Epithelial cell of proximal tubule (primary cell): Measurements from ENCODE around the gene PSMD13. TPM values are rescaled to one million over a fixed set of nuclear protein-coding genes. Genes with fewer than 3 reads are reported as not detected.

Experiments
- DNase-seq: peaks from one replicate; pipeline ENCODE4 v3.0.0-alpha.2; 2011; ENCODE audit warnings: low read depth
- H3K4me3 ChIP-seq: 2 replicates; pipeline ENCODE4 v1.5.1; 2011; ENCODE audit warnings: low read depth, mild to moderate bottlenecking, low read length
- CTCF ChIP-seq: conservative IDR thresholded peaks from 2 replicates; pipeline ENCODE4 v1.5.1; 2012; ENCODE audit warnings: low read depth, mild to moderate bottlenecking, low read length
- total RNA-seq: library from RNA; depleted of rRNA; stranded (reverse); fragments of >200 nt; gene quantifications from 2 replicates; pipeline ENCODE4 v1.2.3, GENCODE V29; 2015

The PSMD13 gene
- total RNA-seq, 1 donor from 2014 or later, result 222 TPM

DNA sequence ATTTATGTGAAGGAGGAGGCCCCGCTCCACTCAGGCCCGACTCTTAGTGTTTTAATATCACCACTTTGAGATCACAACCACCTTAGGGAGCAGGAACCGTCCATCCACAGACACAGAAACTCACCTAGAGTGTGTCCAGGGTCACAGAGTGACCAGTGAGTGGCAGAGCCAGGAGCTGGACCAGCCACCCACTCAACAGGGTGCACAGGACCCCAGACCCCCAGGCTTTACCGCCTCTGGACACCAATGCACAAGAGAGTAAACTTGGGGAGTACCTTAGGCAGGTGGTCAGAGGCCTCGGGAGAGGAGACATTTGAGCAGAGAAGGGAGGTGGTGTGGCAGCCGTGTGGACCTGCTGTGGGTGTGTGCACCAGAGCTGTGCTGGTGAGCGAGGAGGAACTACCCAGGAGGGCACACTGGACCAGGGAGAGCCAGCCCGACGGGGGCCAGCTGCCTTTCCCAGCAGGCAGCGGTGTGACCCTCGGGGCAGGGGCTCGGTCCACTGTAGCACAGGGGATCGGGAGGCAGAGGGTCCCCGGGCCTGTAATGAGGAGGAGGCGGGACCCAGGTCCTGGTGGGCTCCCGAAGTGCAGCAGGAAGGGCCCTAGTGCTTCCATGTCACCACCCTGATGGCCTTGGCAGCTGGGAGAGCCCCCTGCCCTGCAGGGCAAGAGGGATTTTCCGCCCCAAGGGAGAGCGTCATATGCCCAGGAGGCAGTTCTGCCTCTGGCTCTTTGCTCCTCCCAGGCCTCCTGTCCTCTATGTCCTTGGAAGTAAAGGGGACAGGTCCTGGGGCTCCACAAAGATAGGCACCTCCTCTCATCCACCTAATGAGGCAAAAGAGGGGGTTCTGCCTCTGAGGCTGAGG is 33.9 kb downstream of the PSMD13 start:
- no peak for DNase-seq
- no peak overlapping the region for H3K4me3 ChIP-seq
- no peak for TF ChIP-seq CTCF

- no peak for TF ChIP-seq CTCF
- no peak for DNase-seq
- no peak overlapping the region for H3K4me3 ChIP-seq
These were observed 34.5 kb downstream of the PSMD13 start for GRCh38 chr11:271319-271715.

GRCh38 chr11:272195-272930 is 35.6 kb downstream of the PSMD13 start:
- no peak for TF ChIP-seq CTCF
- DNase-seq, result no peak
- H3K4me3 ChIP-seq, result no peak overlapping the region

- DNase-seq, result no peak
- H3K4me3 ChIP-seq, result no peak overlapping the region
- no peak for TF ChIP-seq CTCF
These were observed 36.1 kb downstream of the PSMD13 start for GRCh38 chr11:272931-273198.

DNA sequence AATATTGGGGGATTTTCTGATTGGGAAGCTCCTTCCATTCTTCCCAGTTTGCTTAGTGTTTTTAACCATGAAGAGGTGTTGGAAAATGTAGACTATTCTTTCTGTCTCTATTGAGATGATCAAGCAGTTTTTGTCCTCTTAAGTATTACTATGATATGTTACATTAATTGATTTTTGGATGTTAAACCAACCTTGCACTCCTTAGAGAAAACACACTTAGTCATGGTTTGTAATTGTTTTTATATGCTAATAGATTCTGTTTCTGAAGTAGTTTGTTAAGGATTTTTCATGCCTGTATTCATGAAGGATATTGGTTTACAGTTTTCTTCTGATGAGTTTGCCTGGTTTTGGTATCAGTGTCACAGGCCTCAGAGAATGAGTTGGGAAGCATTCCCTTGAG is 39.4 kb downstream of the PSMD13 start:
- no peak for DNase-seq
- H3K4me3 ChIP-seq, result no peak overlapping the region
- no peak for TF ChIP-seq CTCF

DNA sequence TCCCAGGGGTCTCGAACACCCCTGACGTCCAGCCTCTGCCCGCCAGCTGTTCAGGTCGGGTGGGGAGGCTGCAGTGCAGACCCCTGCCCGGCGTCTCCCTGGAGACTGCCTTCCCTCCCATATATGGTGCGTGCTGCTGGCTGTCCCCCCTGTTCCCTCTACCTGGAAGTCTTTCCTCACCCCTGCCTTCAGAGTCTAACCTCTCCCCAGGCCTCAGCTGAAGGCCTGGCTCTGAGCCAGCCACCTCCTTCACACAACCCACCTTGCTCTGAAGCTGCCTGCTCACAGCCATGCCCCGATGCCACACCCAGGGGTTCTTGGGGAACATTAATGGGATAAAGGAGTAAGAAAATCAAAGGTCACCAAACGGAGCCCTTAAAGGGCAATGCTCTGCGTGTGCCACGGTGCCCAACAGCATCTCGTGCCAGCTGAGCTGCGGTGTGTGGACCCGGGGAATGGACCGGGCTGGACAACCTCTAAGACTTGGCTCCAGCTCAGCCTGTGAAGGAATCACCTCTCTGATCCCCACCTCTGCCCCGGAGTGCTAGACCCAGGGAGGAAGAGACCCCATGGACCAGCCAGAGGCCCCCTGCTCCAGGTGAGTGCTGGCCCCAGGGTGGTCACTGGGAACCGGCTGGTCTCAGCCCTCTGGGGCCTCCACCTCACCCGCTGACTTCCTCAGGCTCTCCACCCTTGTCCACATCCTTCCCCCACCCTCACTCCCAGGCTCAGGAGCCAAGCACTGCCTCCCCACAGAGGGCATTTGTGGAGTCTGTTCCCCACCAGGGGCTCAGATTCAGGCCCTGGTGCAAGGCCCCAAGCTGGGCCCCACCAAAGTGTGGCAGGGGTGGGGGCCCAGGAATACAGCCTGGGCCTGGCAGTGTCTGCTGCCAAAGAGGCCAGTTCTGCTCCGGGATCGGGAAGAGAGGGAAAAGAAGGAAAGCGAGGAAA is 41.5 kb downstream of the PSMD13 start, which contains the start of gene NLRP6:
NLRP6 (plus strand) TSS at position 407 of the 951 bp plus-strand sequence; CDS start at position 570, 163 bp downstream.
- H3K4me3 ChIP-seq, result no peak within 1 kb of the TSS
- DNase-seq, result no peak
- TF ChIP-seq CTCF, result no peak
